COR-L47 (cell line): ENCODE data around the gene PRKN.

ENCODE experiments used
- DNase-seq: peaks from one replicate; lab custom pipeline; 2025; lab: John Stamatoyannopoulos, UW

PRKN gene

DNA sequence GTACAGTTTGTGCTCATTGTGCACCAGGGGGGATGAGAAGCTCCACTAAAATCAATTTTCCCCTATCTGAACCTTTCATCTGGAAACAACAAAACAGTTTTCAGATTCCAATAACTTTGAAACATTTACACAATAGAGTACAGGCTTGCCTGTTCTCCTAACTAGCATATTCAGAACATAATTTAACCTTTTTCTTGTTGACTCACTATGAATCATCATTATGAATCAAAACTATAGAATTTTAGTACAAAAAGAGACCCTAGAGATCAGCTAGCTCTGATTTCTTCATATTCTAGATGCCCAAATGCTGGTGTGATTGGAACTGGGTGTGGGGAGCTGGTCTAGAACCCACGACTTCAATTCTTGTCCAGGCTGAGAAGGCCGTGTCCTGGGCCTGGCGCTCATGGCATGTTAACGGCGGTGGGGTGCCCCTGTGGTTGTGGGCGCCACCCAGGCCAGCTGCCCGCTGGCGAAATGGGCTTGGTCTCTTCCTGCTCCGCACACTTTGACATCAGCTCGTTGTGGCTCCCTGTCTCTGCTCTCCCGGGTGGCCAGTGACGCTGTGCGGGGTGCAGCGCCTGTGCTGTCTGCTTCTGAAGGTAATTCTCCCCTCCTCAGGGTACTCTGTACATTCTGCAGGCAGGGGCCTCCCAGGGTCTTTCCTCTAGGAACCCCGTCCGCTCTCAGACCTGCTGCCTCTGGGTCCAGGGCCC lies 1423.8 kb downstream of the PRKN start:
- no peak for DNase-seq

- no peak for DNase-seq
These were observed 1424.6 kb downstream of the PRKN start for GRCh38 chr6:161302949-161303348.

DNA sequence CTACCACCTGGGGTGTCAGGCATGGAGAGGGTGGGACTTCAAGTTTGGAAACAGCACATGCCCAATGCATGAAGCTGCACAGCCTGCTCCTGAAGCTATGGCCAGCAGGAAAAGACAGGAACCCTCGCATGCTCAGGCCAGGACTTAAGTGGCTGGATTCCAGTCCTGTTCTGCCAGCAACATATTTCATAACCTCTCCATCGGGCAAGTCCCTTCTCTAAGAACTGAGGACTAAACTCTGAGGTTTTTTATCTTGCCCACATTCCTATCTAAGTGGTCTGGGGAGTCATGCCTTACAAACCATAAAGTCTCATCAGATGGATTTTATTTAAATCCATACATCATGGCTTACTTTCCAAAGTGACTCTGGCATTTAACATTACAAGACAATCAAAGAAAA lies 1426.2 kb downstream of the PRKN start:
- no peak for DNase-seq

DNA sequence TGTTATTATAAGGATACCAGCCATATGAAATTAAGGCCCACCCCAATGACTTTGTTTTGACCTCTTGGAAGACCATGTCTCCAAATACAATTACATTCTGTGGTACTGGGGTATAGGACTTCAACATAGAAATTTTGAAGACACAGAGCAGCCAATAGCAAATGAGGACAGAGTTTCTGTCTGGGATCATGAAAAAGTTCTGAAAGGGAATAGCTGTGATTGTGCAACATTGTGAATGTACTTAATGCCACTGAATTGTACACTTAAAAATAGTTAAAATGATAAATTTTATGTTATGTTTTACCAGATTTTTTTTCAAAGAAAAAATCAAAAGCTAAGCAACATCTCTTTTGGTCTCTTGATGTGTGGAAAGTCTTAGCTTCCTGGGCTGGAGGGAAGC lies 1426.7 kb downstream of the PRKN start:
- DNase-seq = no peak

- DNase-seq = no peak
These were observed 1427.8 kb downstream of the PRKN start for GRCh38 chr6:161299726-161300125.
